IPS DF 4.7 (cell line): Measurements from ENCODE around the gene ST6GALNAC6.
A peak's percentile ranks its signal among the peaks of the same experiment; 100 is the strongest.
"Not testable (repeated sequence)": the region's sequence is repeated elsewhere in the genome, so short reads cannot be mapped to it uniquely, and the experiment has no call there.

Experiments
- DNase-seq: peaks from one replicate; pipeline ENCODE4 v3.0.0-alpha.2; 2013; ENCODE audit warnings: low spot score; ENCODE audit errors: extremely low read depth

ST6GALNAC6 gene

DNA sequence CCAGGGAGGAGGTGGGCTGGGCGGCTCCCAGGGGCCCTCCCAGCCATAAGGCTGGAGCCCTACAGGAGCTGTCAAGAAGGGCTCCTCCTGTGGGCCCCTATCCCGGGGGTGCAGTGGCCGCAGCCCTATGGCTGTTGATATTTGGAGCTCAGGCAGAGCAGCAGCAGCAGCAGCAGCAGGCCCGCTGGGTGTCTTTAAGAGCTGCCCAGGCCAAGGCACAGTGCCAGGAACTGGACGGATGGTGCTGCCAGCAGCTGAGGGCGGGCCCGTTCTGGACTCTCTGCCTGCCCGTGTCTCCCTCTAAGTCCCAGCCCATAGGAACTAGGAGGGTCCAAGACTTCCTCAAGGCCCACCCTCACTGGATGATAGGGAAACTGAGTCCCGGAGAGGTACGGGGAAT lies 25.5 kb downstream of the ST6GALNAC6 start:
- no peak for DNase-seq

DNA sequence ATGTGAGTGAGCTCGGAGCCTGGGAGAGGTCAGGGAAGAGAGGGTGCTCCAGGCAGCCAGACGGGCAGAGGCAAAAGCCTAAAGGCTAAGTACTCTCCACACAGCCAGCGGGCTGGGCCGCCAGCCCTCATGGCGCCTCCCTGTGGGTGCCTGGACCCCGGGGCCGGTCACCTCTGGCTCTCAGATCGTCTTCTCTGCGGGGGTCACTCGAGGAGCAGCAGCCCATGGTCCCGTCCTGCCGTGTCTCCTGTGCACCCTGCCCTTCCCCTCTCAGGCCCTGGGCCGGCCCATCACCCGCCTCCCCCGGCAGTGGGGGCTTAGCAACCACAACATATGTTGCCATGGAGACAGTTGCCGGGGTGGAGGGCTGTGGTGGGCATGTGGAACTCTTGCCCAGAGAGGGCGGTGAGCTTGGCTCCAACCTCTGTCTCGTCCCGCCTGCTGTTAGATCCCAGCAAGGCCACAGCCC lies 26.1 kb downstream of the ST6GALNAC6 start:
- no peak for DNase-seq

DNA sequence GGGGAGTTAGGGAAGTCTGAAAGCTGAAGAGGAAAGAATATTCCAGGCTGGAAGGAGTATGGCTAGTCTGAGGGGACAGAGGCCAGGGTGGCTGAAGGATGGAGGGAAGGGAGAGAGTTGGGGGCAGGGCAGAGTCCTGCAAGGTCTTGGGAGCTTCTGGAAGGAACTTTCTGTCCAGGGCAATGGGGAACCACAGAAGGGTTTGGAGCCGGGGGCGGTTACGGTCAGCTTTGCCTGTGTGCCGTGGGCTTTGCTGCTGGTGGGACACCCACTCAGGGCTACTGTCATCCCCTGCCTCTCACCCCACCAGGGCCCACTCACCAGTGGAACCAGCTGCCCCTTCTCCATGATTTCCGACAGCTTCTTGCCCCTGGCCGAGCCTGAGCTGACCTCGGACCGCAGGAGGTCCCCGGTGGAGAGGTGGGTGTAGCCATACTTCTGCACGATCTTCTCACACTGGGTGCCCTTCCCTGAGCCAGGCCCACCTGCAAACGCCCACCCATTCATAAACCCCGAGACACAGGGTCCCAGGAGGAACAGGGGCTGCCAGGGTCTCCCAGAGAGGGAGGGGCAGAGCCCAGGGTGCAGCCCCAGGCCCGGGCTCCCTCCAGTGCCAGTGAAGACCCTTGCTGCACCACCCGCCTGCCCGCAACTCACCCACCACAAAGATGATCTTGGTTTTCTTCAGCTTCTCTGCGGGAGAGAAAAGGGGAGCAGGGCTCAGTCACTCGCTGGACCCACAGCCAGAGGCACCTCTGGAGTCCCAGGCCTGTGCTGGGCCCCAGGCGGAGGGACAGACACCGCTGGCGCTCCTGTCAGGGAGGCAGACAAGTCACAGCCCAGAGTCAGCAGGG lies 26.8 kb downstream of the ST6GALNAC6 start:
- DNase-seq, result no peak

DNA sequence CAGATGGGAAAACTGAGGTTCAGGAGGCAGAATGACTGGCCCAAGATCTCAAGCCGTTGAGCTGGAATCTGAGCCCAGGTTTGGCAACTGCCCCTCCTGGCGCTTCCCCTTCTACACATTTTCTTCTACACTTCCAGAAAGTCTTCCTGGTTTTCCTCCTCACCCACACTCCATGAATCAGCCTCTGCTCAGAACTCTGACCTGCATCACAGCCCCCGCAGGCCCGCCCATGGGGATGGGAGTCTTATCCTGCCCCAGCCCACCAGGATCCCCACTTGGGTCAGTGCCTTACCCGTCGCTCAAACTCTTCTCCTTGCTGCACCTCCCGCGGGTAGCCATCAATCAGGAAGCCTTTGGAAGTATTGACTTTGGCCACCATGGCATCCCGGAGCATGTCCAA lies 27.9 kb downstream of the ST6GALNAC6 start:
- DNase-seq, result no peak

DNA sequence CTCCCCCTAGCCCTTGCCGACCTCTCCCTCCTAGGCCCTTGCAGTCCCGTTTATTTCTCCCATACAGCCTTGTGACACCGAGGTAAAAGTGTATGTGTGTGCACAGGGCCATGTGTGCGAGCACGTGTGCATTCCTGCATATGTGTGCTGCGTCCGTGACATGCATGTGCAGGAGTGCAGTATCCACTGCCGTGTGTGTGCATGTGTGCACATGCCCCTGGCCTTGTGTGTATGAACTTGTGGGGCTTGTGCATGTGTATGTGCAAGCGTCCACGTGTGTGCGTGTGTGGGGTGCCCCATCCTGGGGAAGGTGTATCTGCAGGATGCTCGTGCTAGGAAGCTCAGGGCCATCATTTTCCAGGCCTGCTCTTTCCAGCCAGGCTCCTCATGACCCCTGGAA lies 28.5 kb downstream of the ST6GALNAC6 start:
- DNase-seq, result no peak

DNA sequence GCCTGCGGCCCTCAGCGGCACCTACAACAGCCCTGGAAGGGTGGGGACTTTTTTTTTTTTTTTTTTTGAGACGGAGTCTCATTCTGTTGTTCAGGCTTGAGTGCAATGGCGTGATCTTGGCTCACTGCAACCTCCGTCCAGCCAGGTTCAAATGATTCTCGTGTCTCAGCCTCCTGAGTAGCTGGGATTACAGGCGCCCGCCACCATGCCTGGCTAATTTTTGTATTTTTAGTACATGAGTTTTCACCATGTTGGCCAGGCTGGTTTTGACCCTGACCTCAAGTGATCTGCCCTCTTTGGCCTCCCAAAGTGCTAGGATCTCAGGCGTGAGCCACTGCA lies 29.3 kb downstream of the ST6GALNAC6 start:
- not testable (repeated sequence) for DNase-seq

DNA sequence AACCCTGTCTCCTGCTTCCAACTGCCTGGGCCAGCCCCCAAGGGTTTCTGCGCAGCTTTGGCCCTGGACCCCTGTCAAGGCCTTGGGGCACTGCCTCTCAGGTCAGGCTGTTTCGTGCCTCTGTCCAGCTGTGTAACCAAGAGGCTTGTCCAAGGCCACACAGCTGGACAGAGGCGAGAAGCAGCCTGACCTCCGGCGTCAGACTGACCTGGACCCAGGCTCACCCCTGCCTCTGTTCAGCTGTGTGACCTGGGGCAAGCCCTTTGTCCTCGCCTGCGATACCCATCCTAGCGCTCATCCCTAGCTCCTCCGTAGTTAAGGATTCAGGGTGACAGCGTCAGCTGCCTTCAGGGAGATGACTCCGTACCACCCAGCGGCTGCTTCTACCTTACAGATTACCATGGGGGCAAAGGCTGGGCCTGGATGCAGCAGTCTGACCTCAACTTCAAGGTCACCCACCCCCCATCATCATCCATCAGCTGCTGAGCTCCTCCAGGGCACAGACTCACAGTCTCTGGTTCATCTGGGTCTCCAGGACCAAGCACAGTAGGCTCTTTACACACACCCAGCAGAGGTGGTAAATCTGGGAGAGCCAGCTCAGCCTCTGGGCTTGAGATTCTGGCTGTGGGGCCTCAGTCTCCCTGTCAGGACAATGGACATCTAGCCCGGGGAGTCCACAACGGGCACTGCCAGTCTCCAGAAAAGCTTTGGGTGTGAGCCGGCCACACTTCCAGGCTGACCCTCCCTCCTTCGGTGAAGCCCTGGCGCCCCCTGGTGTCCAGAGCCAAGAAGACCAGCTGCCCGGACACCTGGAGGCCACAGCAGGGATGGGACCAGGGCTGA lies 29.9 kb downstream of the ST6GALNAC6 start:
- DNase-seq, result peak; percentile 41

DNA sequence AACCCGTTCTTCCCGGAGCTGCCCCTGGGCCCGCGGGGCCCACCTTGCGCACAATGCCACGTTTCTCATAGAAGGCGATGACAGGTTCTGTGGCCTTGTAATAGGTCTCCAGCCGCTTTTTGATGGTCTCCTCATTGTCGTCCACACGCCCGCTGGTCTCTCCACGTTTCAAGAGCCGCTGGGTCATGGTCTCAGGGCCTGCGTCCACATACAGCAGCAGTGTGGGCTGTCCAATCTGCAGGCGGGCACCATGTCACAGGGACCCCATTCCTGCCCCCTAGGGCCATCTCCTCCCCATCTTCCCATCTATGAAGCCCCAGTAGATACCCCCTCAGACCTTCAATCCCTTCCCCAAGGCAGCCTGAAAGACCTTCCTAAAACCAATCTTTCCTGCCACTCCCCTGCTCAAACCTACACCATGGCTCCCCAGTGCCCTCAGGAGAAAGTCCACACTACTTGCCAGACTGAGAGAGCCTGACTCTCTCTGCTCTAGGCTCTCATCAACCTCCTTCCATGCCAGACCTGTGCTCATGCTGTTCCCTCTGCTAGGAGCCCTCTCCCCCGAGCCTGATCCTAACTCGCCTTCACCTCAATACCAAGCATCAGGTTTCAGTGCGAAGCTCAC lies 31.0 kb downstream of the ST6GALNAC6 start:
- no peak for DNase-seq

DNA sequence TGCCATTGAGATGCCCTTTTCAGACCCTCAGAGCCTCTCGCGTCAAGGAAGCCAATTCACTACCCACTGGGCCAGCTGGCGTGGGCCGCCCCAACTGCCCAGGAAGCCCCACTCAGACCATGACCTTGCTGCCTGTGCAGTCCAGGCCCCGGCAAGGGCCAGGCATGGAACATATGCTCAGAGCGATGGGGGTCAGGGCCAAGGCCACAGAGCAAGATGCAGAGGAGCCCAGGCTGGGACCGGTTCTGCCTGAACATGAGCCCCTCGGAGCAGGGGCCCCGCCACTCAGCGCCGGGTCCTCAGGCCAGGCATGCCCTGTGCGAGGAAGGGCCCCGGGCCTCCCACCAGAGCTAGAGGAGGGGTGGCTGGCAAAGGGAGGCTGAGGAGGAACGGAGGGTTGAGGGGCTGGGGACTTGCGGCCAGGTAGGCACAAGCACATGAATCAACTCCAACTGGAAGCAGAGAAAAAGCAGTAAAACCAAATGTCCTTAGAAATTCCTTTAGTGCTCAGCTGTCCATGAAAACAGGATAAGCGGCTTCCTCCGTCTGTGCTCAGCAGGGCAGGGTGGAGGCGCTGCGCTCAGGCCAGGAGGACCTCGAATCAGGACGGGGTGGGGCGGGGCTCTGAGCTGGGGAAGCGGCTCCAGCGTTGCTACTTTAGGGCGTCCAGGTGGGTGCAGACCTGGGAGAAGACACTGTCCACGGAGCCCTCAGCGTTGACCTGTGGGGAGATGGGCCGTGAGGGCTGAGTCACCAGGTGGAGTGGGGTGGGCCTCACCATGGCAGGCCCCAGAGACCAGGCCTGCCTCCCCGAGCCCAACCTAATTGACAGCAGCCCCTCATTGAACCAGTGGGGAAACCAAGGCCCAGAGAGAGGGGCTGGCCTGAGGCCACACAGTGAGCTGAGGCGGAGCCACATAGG lies 31.8 kb downstream of the ST6GALNAC6 start:
- DNase-seq, result no peak

DNA sequence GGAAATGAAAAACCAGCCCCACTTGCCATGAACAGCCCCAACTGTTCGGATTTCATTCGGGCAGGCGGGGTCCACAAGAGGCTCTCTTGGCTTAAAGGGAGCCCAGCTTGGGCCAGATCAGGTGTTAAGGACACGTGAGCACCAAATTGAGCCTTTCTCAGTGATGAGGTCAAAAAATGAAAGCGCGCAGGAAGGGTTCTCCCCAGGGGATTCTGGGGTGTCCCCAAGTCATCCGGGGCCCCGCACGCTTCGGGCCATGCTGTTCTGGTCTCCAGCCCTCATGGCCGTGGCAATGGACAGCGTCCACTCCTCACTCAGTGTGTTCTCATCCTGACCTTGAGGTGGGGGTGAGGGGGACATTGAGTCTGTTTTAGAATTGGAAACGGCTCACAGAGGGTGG lies 32.9 kb downstream of the ST6GALNAC6 start:
- DNase-seq, result no peak

DNA sequence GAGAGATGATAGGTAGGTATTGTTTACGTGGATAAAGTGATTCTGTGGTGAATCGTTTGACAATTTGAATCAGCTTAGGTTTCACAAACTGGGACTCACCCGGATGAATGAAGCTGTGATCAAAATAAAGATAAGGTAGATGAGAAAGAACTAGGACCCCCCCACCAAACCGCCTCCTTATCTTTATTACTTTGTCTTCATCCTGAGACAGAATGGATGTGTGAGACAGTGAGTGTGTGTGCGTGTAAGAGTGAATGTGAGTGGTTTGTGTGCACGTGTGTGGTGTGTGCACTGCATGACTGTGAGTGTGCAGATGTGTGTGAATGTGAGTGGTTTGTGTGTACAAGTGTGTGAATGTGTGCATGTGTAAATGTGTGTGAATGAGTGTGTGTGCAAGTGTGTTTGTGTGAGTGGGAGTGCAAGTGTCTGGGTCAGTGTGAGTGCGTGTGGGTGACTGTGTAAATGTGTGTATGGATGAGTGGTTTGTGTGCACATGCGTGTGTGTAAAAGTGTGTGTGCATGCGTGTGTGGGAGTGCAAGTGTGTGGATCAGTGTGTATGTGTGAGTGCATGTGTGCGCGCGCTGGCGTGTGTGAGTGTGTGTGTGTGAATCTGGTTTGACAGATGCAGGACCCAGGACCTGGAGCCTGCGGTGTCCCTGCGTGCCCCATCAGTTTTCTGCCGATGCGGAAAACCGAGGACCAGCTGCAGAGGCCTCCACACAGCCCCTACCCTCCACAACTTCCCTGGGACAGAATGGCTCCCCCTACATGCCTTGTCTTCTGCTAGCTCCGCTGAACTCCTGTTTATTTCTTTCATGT lies 33.5 kb downstream of the ST6GALNAC6 start:
- no peak for DNase-seq

DNA sequence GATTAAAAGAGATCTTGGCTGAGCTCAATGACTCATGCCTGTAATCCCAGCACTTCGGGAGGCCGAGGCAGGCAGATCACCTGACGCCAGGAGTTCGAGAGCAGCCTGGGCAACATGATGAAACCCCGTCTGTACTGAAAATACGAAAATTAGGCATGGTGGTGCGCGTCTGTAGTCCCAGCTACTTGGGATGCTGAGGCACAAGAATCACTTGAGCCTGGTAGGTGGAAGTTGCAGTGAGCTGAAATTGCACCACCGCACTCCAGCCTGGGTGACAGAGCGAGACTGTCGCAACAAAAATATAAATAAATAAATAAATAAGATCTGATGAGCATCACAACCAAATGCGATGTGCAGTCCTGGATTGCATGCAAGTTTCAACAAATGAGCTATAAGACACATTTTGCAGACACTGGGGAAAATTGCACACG lies 36.2 kb downstream of the ST6GALNAC6 start:
- DNase-seq, result no peak

DNA sequence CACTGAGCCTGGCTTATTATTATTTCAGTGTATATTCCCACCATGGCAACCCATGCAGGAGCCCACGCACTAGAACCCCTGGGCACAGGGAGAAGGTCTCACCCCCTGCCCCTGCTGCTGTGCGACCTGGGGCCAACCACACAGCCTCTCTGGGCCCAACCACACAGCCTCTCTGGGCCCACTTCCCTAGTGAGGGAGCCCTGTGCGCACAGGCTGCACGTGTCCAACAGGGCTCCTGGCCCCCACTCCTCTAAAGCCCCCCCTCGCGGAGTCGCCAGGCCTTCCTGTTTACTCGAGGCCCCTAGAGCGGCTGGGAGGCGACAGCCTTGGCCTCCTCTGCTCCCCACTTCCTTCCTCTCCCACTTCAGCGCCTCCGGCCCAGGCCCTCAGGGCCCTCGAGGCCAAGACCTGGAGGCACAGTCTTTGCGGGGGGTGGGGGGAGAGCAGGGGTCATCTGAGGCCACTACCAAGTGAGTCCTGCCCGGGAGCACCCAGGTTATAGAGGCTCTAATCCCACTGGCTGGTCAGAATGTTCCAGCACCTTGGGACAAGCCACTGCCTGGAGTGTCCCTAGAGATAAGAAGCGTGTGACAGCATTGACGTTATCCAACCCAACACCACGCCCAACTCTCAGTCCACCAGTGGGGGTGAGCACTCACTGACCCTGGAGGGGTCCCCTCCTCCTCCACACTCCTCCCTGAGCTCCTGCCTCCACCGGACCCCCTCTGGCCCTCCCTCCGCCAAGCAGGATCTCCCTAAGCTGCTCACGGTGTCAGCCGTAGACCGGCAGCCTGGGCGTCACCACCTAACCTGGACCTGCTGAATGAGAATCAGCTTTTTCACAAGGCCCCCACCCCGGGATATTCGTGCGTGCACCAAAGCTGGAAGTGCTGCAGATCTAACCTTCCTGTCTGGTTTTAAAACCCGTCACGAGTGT lies 37.1 kb downstream of the ST6GALNAC6 start:
- DNase-seq, result no peak

DNA sequence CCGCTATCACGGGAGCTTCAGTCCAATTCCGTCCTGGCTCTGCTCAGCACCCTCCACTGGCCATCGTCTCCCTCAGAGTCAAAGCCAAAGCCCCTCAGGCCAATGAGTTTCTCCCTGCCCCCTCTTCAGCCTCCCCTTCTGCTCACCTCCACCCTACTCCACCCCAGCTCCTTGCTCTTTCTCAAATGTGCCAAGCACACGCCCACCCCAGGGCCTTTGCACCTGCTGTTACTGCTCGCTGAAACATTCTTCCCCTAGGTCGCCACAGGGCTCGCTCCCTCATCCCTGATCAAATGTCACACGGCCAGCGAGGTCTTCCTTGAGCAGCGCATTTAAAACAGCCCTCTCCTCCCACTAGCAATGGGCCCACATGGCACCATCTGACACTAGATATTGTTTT lies 38.6 kb downstream of the ST6GALNAC6 start:
- DNase-seq, result no peak

DNA sequence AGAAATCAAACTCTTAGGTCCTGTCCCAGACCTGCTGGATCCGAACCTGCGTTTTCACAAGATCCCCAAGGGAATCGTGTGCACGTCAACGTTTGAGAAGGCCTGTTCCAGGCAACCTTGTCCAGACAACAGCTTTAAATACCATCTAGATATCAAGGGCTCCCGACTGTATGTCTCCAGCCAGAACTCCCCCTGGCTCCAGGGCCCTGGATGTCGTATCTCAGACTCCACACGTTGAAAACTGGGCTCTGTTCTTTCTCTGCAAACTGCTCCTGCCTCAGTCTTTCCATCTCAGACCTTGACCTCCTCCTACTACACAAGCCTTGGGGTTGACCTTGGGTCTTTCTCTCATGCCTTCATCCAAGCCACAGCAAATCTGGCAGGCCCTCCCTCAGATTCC lies 39.1 kb downstream of the ST6GALNAC6 start:
- no peak for DNase-seq

DNA sequence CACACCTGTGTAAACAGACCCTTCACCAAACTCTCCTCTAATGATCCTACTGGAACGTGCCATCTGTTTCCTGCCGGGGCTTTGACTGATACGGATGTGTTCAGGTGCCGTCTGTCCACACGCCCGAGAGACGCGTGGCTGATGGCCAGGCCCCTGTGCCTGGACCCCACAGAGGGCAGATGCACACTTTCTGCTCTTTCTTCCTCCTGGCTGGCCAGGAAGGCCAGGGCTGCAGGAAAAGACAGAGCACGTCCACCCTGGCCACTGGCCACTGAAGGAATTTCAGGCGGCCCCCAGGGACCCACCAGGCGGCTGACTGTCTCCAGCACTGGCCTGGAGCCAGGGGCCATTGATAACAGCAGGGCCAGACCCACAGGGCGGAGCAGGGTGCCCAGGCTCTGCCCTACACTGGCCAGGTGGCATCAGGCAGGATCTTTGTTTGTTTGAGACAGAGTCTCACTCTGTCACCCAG lies 41.3 kb downstream of the ST6GALNAC6 start:
- no peak for DNase-seq

DNA sequence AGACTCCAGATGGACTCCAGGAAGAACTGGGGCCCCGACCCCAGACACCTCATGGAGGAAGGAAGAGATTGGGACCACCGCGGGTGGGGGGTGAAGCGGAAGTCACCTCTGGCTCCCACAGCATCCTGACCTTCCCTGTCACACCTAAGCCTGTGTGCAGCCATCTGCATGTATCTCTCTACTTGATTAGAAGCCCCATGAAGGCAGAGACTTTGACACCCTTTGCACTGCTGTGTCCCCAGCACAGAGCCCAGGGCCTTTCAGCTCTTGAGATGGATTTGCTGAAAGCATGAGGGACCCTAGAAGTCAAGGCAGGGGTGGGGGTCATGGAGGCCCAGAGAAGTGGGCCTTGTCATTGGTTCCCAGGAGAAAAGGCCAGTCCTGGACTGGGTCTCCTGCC lies 42.1 kb downstream of the ST6GALNAC6 start:
- no peak for DNase-seq

DNA sequence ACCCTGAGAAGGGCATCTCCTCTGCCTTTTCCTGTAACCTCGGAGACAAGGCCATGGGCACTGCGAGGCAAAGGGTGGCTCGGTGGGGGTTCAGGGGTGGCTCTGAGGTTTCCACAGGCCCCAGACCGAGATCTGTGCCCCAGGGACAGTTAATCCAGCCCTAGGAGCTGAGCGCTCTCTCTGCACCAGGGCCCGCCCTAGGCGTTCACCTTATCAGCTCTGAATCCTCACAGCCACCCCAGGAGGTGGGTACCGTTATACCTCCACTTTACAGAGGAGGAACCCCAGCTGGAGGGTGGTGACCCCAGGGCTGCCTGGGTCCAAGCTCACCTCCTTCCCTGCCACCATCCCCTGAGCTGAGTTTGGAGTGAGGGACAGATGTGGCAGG lies 42.7 kb downstream of the ST6GALNAC6 start:
- DNase-seq, result no peak
